ENCODE results near the gene ZFYVE27. TPM values are rescaled to one million over a fixed set of nuclear protein-coding genes. Genes with fewer than 3 reads are reported as not detected.
A peak's percentile ranks its signal among the peaks of the same experiment; 100 is the strongest.

The ZFYVE27 gene
- total and polyA plus RNA-seq, 10 of the 15 experiments (the other 5 are each of a cell fraction or from before 2014, with no cell fraction given) = 1.1 to 28.9 (median 21.4) TPM

GRCh38 chr10:97760461-97761257, 23.7 kb downstream of the ZFYVE27 start:
- intact Hi-C loops (cut with micrococcal nuclease; ENCODE audit: unreplicated experiment) = no loop called here
- peaks cover 9% of the 10 kb centered on the region for H3K4me1 ChIP-seq (ENCODE audit: control insufficient read depth, insufficient read depth, low read length)
- no peak for DNase-seq (ENCODE audit: low read depth, low spot score)
- WGBS (ENCODE audit: insufficient coverage, insufficient replicate concordance, low lambda C conversion rate, missing lambda C conversion rate) = 94% methylated on average over 11 of the region's 11 CpGs
- ChIA-PET POLR2A (no interaction called here), RAD21 (ENCODE audit: unreplicated experiment) (no interaction called here), SMC1A (ENCODE audit: uncharacterized antibody, unreplicated experiment) (interaction anchor here (1.0 kb wide), 1 partner anchor 12 kb away, joined by 3 read pairs; no protein-coding TSS in a partner anchor), CTCF (interaction anchor here (1.0 to 2.1 kb wide), 5 partner anchors 7 to 280 kb away, joined by 3 to 4 read pairs (median 3); no protein-coding TSS in a partner anchor)
- H3K27me3 ChIP-seq (replicated peaks in 1 of 2; ENCODE audit: control insufficient read depth in 2 of 2, insufficient read depth in 2 of 2, low read length in 1 of 2) = no peaks in the 10 kb centered on the region
- H3K9me3 ChIP-seq (replicated peaks; ENCODE audit: control insufficient read depth, insufficient read depth, low read length) = no peaks in the 10 kb centered on the region
- H3K27ac ChIP-seq (ENCODE audit: control insufficient read depth, insufficient read depth) = no peak overlapping the region
- H3K36me3 ChIP-seq (ENCODE audit: control insufficient read depth in 2 of 2, insufficient read depth in 2 of 2, low read length in 1 of 2) = peaks cover 17 to 25% of the 10 kb centered on the region in 2 experiments
- no peak overlapping the region for H3K9ac ChIP-seq (ENCODE audit: control insufficient read depth, insufficient read depth, low read length)
- H3K79me2 ChIP-seq (ENCODE audit: control insufficient read depth, insufficient read depth, low read length) = no peaks in the 10 kb centered on the region
- no peak for TF ChIP-seq EED (IDR thresholded peaks at IDR 0.05; ENCODE audit: low read depth)
- TF ChIP-seq NBN (IDR thresholded peaks at IDR 0.05) = no peak
- TF ChIP-seq, protein P1, sequence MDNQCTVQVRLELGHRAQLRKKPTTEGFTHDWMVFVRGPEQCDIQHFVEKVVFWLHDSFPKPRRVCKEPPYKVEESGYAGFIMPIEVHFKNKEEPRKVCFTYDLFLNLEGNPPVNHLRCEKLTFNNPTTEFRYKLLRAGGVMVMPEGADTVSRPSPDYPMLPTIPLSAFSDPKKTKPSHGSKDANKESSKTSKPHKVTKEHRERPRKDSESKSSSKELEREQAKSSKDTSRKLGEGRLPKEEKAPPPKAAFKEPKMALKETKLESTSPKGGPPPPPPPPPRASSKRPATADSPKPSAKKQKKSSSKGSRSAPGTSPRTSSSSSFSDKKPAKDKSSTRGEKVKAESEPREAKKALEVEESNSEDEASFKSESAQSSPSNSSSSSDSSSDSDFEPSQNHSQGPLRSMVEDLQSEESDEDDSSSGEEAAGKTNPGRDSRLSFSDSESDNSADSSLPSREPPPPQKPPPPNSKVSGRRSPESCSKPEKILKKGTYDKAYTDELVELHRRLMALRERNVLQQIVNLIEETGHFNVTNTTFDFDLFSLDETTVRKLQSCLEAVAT (IDR thresholded peaks at IDR 0.05) = no peak
- TF ChIP-seq POLR2A (IDR thresholded peaks at IDR 0.05; ENCODE audit: low read depth, low read length) = peak; percentile 25; the same call in 1 of the 2 replicates
- H3K4me3 ChIP-seq = no peak overlapping the region
- no TSS peak for BruUV-seq (replicated peaks)
- no peaks in the 10 kb centered on the region; the same call in 1 of the 2 replicates for H4K20me1 ChIP-seq (ENCODE audit: control insufficient read depth, insufficient read depth)
- in situ Hi-C loops (cut with MboI) = no loop called here
- FAIRE-seq = no peak
- no peak overlapping the region for H2AFZ ChIP-seq (ENCODE audit: control insufficient read depth, low read depth, low read length)
- ATAC-seq = no peak
- H3K4me2 ChIP-seq (ENCODE audit: control insufficient read depth, insufficient read depth) = no peak overlapping the region

DNA sequence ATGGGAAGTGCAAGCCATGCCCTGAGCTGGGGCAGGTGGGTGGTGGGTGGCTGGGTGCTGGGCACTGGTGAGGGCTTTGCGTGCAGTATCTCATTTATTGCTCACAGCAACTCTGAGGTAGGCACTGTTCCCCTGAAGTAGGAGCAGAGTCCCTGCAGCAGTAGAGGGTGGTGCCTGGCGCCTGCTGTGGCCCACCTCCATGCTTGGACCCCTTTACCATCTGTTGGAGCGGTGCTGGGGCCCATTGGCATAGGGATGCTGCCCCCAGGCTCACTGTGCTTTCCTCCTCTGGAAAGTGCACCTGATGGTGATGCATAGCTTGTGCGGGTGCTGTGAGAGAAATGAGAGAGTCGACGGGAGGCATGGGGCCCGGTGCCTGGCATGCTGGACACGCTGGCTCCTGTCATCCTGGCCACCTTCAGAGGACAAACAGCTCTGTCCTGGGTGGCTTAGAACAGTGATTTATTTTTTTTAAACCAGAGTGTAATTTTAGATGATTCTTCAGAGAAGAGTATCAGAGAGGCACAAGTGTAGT, 24.5 kb downstream of the ZFYVE27 start:
- SMC1A ChIA-PET (ENCODE audit: uncharacterized antibody, unreplicated experiment) = no interaction called here
- FAIRE-seq (no peak), DNase-seq (ENCODE audit: low read depth, low spot score) (no peak), ATAC-seq (no peak)
- H3K36me3 ChIP-seq (ENCODE audit: control insufficient read depth in 2 of 2, insufficient read depth in 2 of 2, low read length in 1 of 2) = peaks cover 11 to 20% of the 10 kb centered on the region in 2 experiments
- BruUV-seq (replicated peaks) = no TSS peak
- H4K20me1 ChIP-seq (ENCODE audit: control insufficient read depth, insufficient read depth) = no peaks in the 10 kb centered on the region; the same call in 1 of the 2 replicates
- no peaks in the 10 kb centered on the region for H3K27me3 ChIP-seq (replicated peaks in 1 of 2; ENCODE audit: control insufficient read depth in 2 of 2, insufficient read depth in 2 of 2, low read length in 1 of 2)
- no peak for TF ChIP-seq SMAD5 (IDR thresholded peaks at IDR 0.05; ENCODE audit: low read depth)
- peak; percentile 54 for TF ChIP-seq POLR2A (IDR thresholded peaks at IDR 0.05; ENCODE audit: low read depth, low read length)
- CTCF ChIA-PET = interaction anchor here (0.8 kb wide), 1 partner anchor 20 kb away, joined by 4 read pairs; no protein-coding TSS in a partner anchor
- in situ Hi-C loops (cut with MboI) (no loop called here), intact Hi-C loops (cut with micrococcal nuclease; ENCODE audit: unreplicated experiment) (no loop called here)
- no peak overlapping the region for H2AFZ ChIP-seq (ENCODE audit: control insufficient read depth, low read depth, low read length)
- no peak overlapping the region for H3K27ac ChIP-seq (ENCODE audit: control insufficient read depth, insufficient read depth)
- RAD21 ChIA-PET (ENCODE audit: unreplicated experiment) = no interaction called here
- H3K4me1 ChIP-seq (ENCODE audit: control insufficient read depth, insufficient read depth, low read length) = peaks cover 9% of the 10 kb centered on the region
- H3K9me3 ChIP-seq (replicated peaks; ENCODE audit: control insufficient read depth, insufficient read depth, low read length) = no peaks in the 10 kb centered on the region
- 97% methylated on average over 8 of the region's 8 CpGs for WGBS (ENCODE audit: insufficient coverage, insufficient replicate concordance, low lambda C conversion rate, missing lambda C conversion rate)
- no peak overlapping the region for H3K4me3 ChIP-seq
- no peak overlapping the region for H3K9ac ChIP-seq (ENCODE audit: control insufficient read depth, insufficient read depth, low read length)
- POLR2A ChIA-PET = no interaction called here
- no peaks in the 10 kb centered on the region for H3K79me2 ChIP-seq (ENCODE audit: control insufficient read depth, insufficient read depth, low read length)
- no peak overlapping the region for H3K4me2 ChIP-seq (ENCODE audit: control insufficient read depth, insufficient read depth)
